HepG2 (cell line): ENCODE data around the gene PRRC2A. TPM values are rescaled to one million over a fixed set of nuclear protein-coding genes. Genes with fewer than 3 reads are reported as not detected.

Source experiments
- AGO1 ChIP-seq: fragments of 200-400 bp; formaldehyde crosslinking; IDR thresholded peaks from 2 replicates; pipeline ENCODE4 v1.6.1; 2017; ENCODE audit warnings: mild to moderate bottlenecking, low read depth, low read length, moderate library complexity; ENCODE audit not compliant: poor library complexity, severe bottlenecking
- ARHGAP35 ChIP-seq: sonication (generic); formaldehyde crosslinking; IDR thresholded peaks from 2 replicates; pipeline ENCODE4 v1.9.0; 2022; ENCODE audit warnings: mild to moderate bottlenecking, inconsistent platforms, moderate library complexity, missing genetic modification reagents, borderline replicate concordance
- ARID2 ChIP-seq: sonication (generic); formaldehyde crosslinking; IDR thresholded peaks from 2 replicates; pipeline ENCODE4 v1.8.1; 2022; ENCODE audit warnings: mild to moderate bottlenecking, missing genetic modification reagents, borderline replicate concordance
- ATF1 ChIP-seq: IDR thresholded peaks from 2 replicates; pipeline ENCODE4 v1.6.1; 2016; ENCODE audit warnings: mild to moderate bottlenecking, control low read depth
- BRF2 ChIP-seq: sonication (generic); formaldehyde crosslinking; IDR thresholded peaks from 2 replicates; pipeline ENCODE4 v1.8.1; 2022; ENCODE audit warnings: mild to moderate bottlenecking, missing genetic modification reagents
- CSRNP1 ChIP-seq: sonication (generic); formaldehyde crosslinking; IDR thresholded peaks from 2 replicates; pipeline ENCODE4 v1.8.1; 2023; ENCODE audit warnings: mild to moderate bottlenecking, missing genetic modification reagents
- FOXA1 ChIP-seq, 2 experiments: fragments of 450-650 bp in 1 of 2; sonication (generic) in 1 of 2; formaldehyde crosslinking in 1 of 2; IDR thresholded peaks; 2 replicates each; pipeline versions ENCODE4 v1.4.0 to v1.6.1; 2016 to 2020; ENCODE audit warnings: missing genetic modification reagents in 1 of 2
- HDAC2 ChIP-seq: sonication (generic); formaldehyde crosslinking; IDR thresholded peaks from 2 replicates; pipeline ENCODE4 v1.4.0; 2020; ENCODE audit warnings: missing genetic modification reagents
- KDM5A ChIP-seq: fragments of 200-600 bp; sonication (generic); IDR thresholded peaks from 2 replicates; pipeline ENCODE4 v1.7.0; 2018; ENCODE audit warnings: antibody characterized with exemption, mild to moderate bottlenecking, low read length, borderline replicate concordance
- MBNL3 ChIP-seq: fragments of 250-450 bp; sonication (Bioruptor Pico); conservative IDR thresholded peaks from 2 replicates; pipeline ENCODE4 v1.8.0; 2022; ENCODE audit warnings: mild to moderate bottlenecking, inconsistent platforms
- MEF2D ChIP-seq: sonication (generic); formaldehyde crosslinking; IDR thresholded peaks from 2 replicates; pipeline ENCODE4 v1.5.1; 2020; ENCODE audit warnings: mild to moderate bottlenecking, missing genetic modification reagents
- NFKB2 ChIP-seq: sonication (generic); formaldehyde crosslinking; IDR thresholded peaks from 2 replicates; pipeline ENCODE4 v1.4.0; 2020; ENCODE audit warnings: missing genetic modification reagents, borderline replicate concordance
- PLRG1 ChIP-seq: fragments of 450-650 bp; conservative IDR thresholded peaks from 2 replicates; pipeline ENCODE4 v1.6.1; 2016
- SATB2 ChIP-seq: sonication (generic); formaldehyde crosslinking; IDR thresholded peaks from 2 replicates; pipeline ENCODE4 v1.5.0; 2020; ENCODE audit warnings: missing genetic modification reagents
- SMAD9 ChIP-seq: sonication (generic); formaldehyde crosslinking; IDR thresholded peaks from 2 replicates; pipeline ENCODE4 v1.5.1; 2020; ENCODE audit warnings: mild to moderate bottlenecking, missing genetic modification reagents
- SRSF4 ChIP-seq: fragments of 200-400 bp; formaldehyde crosslinking; IDR thresholded peaks from one replicate; pipeline ENCODE4 v1.6.1; 2018; ENCODE audit warnings: mild to moderate bottlenecking, low read depth, low read length, moderate library complexity; ENCODE audit not compliant: poor library complexity, severe bottlenecking
- TSC22D2 ChIP-seq: sonication (generic); formaldehyde crosslinking; IDR thresholded peaks from 2 replicates; pipeline ENCODE4 v1.5.1; 2020; ENCODE audit warnings: missing genetic modification reagents, mild to moderate bottlenecking, borderline replicate concordance
- ZKSCAN8 ChIP-seq: IDR thresholded peaks from 2 replicates; pipeline ENCODE4 v1.6.1; 2016; ENCODE audit warnings: borderline replicate concordance, missing genetic modification reagents, missing compliant biosample characterization
- ZNF333 ChIP-seq: sonication (generic); formaldehyde crosslinking; IDR thresholded peaks from 2 replicates; pipeline ENCODE4 v1.4.0; 2020; ENCODE audit warnings: mild to moderate bottlenecking, missing genetic modification reagents, borderline replicate concordance
- ZNF530 ChIP-seq: sonication (generic); formaldehyde crosslinking; IDR thresholded peaks from 2 replicates; pipeline ENCODE4 v1.5.0; 2020; ENCODE audit warnings: low read depth, mild to moderate bottlenecking, missing genetic modification reagents
- ZNF75D ChIP-seq: sonication (generic); formaldehyde crosslinking; IDR thresholded peaks from 2 replicates; pipeline ENCODE4 v1.8.1; 2023; ENCODE audit warnings: missing genetic modification reagents, mild to moderate bottlenecking, borderline replicate concordance
- ZNF776 ChIP-seq: sonication (generic); formaldehyde crosslinking; IDR thresholded peaks from 2 replicates; pipeline ENCODE4 v1.4.0; 2020; ENCODE audit warnings: mild to moderate bottlenecking, missing genetic modification reagents
- ZSCAN20 ChIP-seq: sonication (generic); formaldehyde crosslinking; IDR thresholded peaks from 2 replicates; pipeline ENCODE4 v1.4.0; 2020; ENCODE audit warnings: missing genetic modification reagents, mild to moderate bottlenecking, borderline replicate concordance
- ZSCAN29 ChIP-seq: sonication (generic); formaldehyde crosslinking; conservative IDR thresholded peaks from 2 replicates; pipeline ENCODE4 v1.4.0; 2020; ENCODE audit warnings: mild to moderate bottlenecking, missing genetic modification reagents
- polyA plus RNA-seq, 8 experiments: library from polyadenylated mRNA; depleted of rRNA in 3 of 8; stranded (reverse) in 7 of 8; unstranded in 1 of 8; fragments of >200 nt; fragmentation: Illumina TruSeq in 4 of 8; extraction: Trizol in 4 of 8; gene quantifications; 2 replicates each; pipeline versions ENCODE4 v1.2.1 to v1.2.3, GENCODE V29; 2011 to 2016; ENCODE audit warnings: low read depth in 4 of 8, missing spikeins in 1 of 8, mixed read lengths in 1 of 8; ENCODE audit not compliant: insufficient read depth in 1 of 8
- total RNA-seq, 5 experiments: library from RNA; depleted of rRNA; stranded (reverse); fragments of >200 nt; fragmentation: Illumina TruSeq; extraction: Trizol; gene quantifications; 2 replicates each; pipeline ENCODE4 v1.2.3, GENCODE V29; 2016; ENCODE audit warnings: low read depth in 1 of 5
- TF ChIP-seq, protein P1 (sequence below): sonication (generic); formaldehyde crosslinking; IDR thresholded peaks from 2 replicates; pipeline ENCODE4 v1.4.0; 2020; ENCODE audit warnings: missing genetic modification reagents, low read depth, mild to moderate bottlenecking, borderline replicate concordance

The PRRC2A gene
- total and polyA plus RNA-seq, 2 of the 13 experiments (the other 11 are each of a cell fraction or from before 2014, with no cell fraction given), result 38.9 to 47.4 TPM

DNA sequence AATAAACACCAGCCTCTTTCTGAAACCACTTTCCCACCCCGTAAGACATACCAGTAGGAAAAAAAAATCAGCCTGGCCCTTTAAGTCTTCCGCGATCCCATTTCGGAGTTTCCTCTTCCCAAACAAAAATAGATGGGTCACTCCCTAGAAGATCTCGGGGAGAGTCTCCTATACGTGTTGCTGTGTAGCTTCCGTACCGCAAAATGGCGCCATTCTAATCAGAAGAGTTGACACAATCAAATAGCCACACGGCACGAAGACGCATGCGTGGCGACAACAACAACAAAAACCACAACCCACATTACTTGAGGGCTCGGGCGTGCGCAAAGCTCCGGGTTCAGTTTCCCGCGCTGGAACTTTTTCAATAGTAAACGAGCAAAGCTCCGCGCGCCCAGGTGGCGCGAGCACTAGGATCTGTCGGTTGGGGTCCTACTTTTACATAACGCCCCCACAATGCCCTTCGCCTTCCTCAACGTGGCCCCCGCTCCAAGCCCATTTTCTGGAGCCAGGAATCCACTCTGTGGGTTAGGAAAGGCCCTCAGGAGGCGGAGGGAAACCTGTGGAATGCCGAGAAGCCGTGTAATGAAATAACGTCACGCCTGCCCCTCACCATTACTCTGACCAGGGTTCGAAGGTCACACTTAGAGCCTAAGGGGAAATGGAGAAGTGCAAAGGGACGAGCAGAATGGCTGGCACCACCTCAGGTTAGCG lies 44.4 kb downstream of the PRRC2A start, which contains the start of gene GPANK1 (continued):
- TF ChIP-seq PLRG1 (no peak), FOXA1 (IDR thresholded peaks at IDR 0.05) (no peak), FOXA1 (CRISPR knock-in tag; IDR thresholded peaks at IDR 0.05) (peak; percentile 73), SRSF4 (no peak), BRF2 (no peak), ZSCAN29 (CRISPR knock-in tag) (0 out of 2 replicates have a peak, but pooled peaks have one; percentile 62), CSRNP1 (CRISPR knock-in tag) (no peak), ARHGAP35 (CRISPR knock-in tag) (peak; percentile 79; the same call in 1 of the 2 replicates), HDAC2 (CRISPR knock-in tag) (peak; percentile 57; the same call in 1 of the 2 replicates), ZSCAN20 (CRISPR knock-in tag) (0 out of 2 replicates have a peak, but pooled peaks have one; percentile 21), ZNF776 (CRISPR knock-in tag) (no peak; the same call in 1 of the 2 replicates), ZNF333 (no peak), SATB2 (CRISPR knock-in tag) (no peak), ZKSCAN8 (CRISPR knock-in tag) (no peak), ATF1 (CRISPR knock-in tag) (peak; percentile 73; the same call in 1 of the 2 replicates), AGO1 (no peak), ZNF75D (CRISPR knock-in tag) (no peak), SMAD9 (CRISPR knock-in tag) (no peak), ARID2 (CRISPR knock-in tag) (no peak), TSC22D2 (CRISPR knock-in tag) (no peak), MBNL3 (no peak), KDM5A (peak; percentile 79), ZNF530 (CRISPR knock-in tag) (0 out of 2 replicates have a peak, but pooled peaks have one; percentile 57), NFKB2 (peak; percentile 18; the same call in 1 of the 2 replicates), MEF2D (CRISPR knock-in tag) (peak; percentile 49; the same call in 1 of the 2 replicates)
- TF ChIP-seq, protein P1, sequence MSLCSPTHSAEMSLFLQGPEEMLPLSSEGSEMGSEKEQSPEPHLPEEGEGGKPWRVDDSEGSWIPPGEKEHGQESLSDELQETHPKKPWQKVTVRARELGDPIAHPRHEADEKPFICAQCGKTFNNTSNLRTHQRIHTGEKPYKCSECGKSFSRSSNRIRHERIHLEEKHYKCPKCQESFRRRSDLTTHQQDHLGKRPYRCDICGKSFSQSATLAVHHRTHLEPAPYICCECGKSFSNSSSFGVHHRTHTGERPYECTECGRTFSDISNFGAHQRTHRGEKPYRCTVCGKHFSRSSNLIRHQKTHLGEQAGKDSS, result no peak
